HG03045 (cell line): Measurements from ENCODE around the gene MTCL1.

Experiments
- ATAC-seq: cut with Tn5 transposase; IDR thresholded peaks from one replicate; pipeline ENCODE4 v1.9.1; 2021; ENCODE audit warnings: mild to moderate bottlenecking, moderate library complexity; ENCODE audit not compliant: unreplicated experiment

The MTCL1 gene

GRCh38 chr18:8705238-8705960 lies at the start of gene MTCL1:
MTCL1 (plus strand) TSS chr18:8705556; CDS start chr18:8705661, 105 bp downstream.
- peak; percentile 42 for ATAC-seq

GRCh38 chr18:8656232-8656631 lies 49.1 kb upstream of the MTCL1 start:
- ATAC-seq: no peak

- no peak for ATAC-seq
These were observed 48.1 kb upstream of the MTCL1 start for GRCh38 chr18:8657050-8657820.

- ATAC-seq: no peak
These were observed 47.4 kb upstream of the MTCL1 start for GRCh38 chr18:8657873-8658470.

GRCh38 chr18:8658858-8659485 lies 46.4 kb upstream of the MTCL1 start:
- ATAC-seq: no peak

GRCh38 chr18:8659609-8660242 lies 45.6 kb upstream of the MTCL1 start:
- no peak for ATAC-seq

GRCh38 chr18:8660316-8660715 lies 45.0 kb upstream of the MTCL1 start:
- no peak for ATAC-seq

GRCh38 chr18:8661754-8662559 lies 43.4 kb upstream of the MTCL1 start:
- no peak for ATAC-seq

- ATAC-seq: no peak
These were observed 42.6 kb upstream of the MTCL1 start for GRCh38 chr18:8662560-8663255.

GRCh38 chr18:8667846-8668245 lies 37.5 kb upstream of the MTCL1 start:
- ATAC-seq: no peak

GRCh38 chr18:8668381-8668780 lies 37.0 kb upstream of the MTCL1 start:
- ATAC-seq: no peak

- ATAC-seq: no peak
These were observed 35.8 kb upstream of the MTCL1 start for GRCh38 chr18:8669571-8669970.

- peak; percentile 88 for ATAC-seq
These were observed 31.8 kb upstream of the MTCL1 start for GRCh38 chr18:8673256-8674209.

- no peak for ATAC-seq
These were observed 30.3 kb upstream of the MTCL1 start for GRCh38 chr18:8675057-8675456.

- ATAC-seq: no peak
These were observed 24.2 kb upstream of the MTCL1 start for GRCh38 chr18:8681196-8681595.

- no peak for ATAC-seq
These were observed 20.8 kb upstream of the MTCL1 start for GRCh38 chr18:8684577-8684976.

GRCh38 chr18:8685141-8685913 lies 20.0 kb upstream of the MTCL1 start:
- no peak for ATAC-seq

- ATAC-seq: no peak
These were observed 19.5 kb upstream of the MTCL1 start for GRCh38 chr18:8685914-8686216.
